NCI-H510A (cell line): ENCODE results near the gene ACCSL.

ENCODE experiments used
- DNase-seq: peaks from one replicate; lab custom pipeline; 2025; lab: John Stamatoyannopoulos, UW

The ACCSL gene

DNA sequence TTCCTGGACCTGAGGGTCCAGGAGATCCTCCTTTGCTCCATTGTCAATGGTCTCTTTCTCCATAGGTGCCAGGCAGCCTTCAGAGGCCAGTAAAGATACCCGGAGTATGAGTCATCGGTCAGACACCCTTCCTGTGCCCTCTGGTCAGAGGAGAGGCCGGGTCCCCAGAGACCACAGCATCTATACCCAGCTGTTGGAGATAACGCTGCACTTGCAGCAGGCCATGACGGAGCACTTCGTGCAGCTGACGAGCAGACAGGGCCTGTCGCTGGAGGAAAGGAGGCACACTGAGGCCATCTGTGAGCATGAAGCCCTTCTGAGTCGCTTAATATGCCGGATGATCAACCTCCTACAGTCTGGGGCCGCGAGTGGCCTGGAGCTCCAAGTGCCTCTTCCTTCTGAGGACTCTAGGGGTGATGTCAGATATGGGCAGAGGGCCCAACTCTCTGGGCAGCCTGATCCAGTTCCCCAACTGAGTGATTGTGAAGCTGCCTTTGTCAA lies at the start of gene ACCSL:
ACCSL (plus strand) TSS at position 51 of the 501 bp plus-strand sequence; CDS start at position 107, 56 bp downstream.
- DNase-seq: no peak

DNA sequence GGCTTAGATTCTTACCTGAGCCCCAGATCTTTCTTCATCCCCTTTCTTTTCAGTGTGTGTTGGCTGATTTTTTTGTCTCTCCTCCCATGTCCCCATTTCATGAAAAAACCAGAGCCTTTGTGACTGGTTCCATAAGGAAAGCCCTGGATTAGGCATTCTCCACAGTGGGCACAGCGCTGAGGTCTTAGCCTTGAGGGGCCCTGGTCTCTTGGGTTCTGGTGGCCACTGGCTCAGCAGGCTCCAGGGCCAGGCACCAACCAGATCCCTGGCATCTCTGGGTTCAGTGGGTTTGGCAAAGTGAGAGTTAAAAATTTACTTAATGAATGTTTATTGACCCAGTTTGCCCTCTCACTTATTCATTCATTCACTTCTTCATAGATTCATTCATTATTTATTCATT lies 49.5 kb upstream of the ACCSL start:
- DNase-seq: no peak

DNA sequence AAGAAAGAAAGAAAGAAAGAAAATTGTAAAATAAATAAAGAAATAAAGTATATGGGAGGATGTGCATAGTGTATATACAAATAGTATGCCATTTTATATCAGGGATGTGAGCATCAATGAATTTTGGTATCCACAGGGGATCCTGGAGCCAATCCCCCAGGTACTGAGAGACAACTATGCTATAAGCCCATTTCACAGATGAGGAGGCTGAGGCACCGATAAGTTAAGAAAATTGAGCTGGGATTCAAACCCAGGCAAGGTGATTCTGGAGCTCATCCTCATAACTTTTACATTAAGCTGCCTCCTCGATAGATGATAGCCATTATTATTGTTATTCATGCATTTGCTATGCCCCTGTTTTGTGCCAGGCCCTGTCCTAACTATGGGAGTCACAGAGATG lies 47.0 kb upstream of the ACCSL start:
- no peak for DNase-seq

DNA sequence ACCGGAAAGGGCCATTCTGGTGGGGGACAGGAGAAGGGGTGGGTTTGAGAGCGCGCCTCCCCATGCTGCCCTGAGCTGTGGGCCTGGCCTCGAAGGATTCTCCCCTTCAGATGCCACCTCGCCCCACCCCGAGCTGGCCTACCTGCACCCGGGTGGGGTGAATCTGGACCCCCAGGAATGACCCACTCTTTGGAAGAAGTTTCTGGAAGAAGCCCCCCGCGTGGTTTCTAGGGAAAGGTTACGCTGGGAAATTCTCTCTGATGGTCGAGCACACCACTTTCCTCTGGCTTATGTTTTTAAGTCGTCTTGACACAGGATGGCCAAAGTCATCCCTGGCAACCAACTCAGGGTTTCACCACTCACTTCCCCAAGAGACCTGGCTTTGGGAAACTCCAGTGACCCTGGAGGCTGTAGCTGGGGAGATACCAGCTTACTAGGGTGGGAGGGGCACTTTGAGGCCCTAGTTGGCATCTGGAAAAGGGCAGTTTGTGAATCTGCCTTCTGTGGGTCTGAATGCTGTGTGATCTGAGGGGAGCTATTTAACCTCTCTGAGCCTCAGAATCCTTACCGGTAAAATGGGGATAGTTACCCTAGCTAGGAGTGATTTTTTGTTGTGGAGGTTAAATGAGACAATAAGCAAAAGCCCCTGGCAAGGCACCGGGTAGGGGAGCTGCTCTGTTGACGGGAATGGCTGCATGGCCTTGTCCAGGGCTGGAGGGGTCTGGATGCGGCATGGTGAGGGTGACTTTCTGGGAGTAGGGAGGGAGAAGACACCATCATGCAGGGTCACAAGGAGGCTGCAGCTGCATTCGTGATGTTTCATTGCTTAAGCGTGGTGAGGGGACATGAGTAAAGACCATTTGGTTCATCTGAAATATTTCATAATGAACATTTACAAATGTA lies 45.3 kb upstream of the ACCSL start:
- DNase-seq: no peak

DNA sequence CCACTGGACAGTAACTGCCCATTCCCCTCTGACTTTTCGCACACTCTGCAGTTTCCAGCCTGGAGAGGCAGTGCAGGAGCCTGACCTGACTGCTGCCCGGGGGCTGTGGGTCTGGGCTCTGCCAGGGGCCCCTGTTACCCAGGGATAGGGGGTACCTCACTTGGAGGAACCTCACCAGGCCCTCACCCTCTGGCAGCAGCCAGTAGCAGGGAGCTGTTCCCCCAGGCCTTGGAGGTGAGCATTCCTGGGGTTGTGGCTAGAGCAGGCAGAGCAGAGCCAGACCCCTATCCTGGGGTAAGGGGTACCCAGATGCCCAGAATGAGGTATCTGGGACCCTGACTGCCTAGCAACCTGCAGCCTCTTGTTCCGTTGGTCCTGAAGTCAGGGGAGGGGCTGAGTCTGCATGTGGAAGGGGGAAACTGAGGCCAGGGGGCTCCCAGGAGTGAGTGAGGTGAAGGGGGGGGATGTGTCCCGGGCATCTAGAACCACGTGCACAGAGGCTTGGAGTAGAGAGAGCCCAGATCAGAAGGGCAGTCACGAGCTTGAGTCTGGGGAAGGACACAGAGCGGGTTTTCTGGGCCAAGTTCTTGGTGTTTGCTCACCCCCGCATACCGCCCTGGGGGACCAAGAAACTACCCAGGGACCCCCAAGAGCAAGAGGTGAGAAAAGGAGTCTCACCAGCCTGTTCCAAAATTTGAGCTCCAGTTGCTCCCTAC lies 43.9 kb upstream of the ACCSL start:
- DNase-seq: no peak

DNA sequence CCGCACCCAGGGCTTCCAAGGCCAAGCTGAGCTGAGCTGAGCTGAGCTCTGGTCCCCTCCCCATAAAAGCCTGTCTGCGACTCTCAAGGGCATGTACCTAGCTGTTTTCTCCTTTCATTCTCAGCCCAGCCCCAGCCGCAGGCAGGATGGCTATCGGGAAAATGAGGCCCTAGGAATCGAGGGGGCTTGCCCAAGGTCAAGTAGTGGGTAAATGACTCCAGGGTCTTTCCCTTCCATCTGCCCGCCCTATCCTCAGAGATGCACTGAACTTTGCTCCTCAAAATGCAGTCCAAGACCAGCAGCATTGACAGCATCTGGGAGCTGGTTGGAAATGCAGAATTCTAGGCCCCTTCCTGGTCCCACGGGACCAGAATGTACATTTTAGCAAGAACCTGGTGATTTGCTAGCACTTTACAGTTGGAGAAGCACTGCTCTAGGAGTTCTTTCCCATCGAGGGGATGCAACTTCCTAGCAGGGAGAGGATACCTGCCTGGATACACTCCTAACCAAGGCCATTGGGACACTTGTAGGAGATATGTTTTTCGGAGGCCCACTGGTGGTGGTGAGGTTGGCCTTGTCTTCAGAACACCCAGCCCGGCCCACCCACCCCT lies 43.2 kb upstream of the ACCSL start:
- no peak for DNase-seq

DNA sequence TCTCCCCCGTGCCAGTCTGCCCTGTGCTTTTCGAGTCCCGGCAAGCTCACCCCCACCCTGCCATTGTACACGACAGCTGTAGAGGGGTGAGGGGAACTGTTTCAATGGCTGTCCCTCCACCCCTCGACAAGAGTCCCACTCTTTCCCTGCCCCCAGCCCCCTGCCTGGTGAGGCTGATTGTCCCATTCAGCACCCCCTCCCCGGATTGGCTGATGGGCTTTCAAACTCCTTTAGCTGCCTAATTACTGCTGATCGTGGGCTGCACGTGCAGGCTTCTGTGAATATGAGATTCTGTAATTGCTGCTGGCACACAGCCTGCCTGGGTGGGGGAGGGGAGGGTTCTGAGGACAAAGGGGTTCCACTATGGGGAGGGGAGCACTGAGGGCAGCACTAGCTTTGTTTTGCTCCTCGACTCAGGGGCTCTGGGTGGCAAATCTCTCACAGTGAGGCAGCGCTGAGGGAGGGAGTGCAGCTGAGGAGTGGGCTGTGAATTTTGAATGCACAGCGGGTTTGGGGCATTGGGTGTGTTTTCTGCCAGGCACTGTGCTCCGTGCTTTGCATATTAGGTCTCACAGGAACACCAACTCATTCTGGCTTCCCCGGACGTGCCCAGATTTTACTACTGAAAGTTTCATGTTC lies 42.6 kb upstream of the ACCSL start:
- DNase-seq: no peak

DNA sequence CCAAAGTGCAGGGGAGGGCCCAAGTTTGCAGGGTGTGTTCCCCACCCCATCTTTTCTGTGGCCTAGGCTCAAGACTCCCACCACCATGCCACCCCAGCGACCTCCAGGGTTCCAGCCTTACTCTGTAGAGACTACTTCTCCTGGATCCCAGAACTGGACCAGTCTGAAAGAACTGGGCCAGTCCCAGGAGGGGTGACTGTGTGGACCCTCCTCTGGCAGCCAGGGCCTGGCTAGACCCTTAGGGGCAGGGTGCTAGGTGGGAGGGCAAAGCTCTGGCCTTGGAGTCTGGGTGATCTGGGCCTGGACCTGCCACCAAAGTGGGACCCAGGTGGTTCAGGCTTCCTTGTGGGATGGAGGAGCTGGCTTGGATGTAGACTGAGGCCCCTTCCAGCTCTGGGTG lies 41.8 kb upstream of the ACCSL start:
- no peak for DNase-seq

DNA sequence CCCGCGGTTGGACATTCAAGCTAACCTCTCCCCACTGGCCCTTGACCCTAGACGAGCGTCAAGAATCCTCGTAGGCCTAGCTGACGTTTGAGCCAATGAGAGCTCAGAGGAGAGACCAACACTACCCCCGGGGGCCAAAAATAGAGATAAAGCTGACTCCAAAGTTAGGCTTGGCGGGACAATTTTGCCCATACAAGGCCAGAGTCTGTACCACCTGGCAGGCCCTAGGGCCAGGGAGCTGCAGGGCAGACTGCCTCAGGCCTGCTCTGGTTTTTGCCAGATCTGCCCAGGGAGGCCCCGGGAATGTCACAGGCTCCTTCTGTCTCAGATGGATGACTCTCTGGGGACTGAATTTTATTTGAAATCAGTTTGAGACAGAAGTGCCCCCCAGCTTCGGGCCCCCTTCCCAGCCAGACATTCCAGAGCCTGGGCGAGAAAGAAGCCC lies 40.8 kb upstream of the ACCSL start:
- DNase-seq: no peak

DNA sequence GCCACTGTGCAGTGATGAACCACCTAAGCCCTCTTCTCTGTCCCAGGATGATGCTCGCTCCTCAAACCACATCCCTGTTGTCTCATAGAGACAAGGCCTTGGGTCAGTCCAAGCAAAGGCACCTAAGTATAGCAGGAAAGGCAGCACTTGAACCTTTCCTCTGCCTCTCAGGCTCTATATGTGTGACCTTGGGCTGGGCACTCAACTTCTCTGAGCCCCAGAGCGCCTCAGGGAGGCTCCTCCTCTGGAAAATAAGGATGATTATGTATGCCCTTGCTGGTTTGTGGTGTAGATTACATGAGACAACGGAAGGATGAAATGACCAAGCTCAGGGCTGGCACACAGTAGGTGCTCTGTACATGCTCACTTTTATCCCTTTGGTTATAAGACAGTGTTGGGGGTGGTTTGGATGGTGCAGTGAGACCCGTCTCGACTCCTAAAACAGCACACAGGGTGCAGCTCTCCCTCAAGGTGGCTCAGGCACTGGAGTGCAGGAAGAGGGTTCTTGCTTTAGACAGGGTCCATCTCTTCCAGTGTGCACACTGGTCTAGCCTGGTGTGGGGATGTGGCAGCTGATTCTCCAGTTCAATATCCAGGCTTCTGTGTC lies 40.2 kb upstream of the ACCSL start:
- DNase-seq: no peak

DNA sequence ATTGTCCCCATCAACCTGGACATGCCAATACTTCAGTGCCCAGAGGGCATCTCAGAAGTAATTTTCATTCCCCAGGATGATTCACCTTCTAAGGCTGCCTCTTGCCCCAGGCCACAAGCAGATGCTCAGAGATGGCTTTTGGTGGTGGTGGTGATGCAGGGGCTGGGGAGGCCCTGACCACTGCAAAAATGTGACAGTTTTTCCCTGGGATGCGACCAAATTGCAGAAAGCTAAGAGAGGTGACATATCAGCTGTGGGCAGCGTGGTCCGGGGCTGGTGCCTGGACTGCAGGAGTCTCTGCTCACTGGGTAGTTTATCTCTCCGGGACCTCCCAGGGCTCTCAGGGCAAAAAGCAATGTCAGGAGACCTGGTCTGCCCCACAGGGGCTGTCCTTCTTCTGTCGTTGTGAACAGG lies 39.7 kb upstream of the ACCSL start:
- no peak for DNase-seq

DNA sequence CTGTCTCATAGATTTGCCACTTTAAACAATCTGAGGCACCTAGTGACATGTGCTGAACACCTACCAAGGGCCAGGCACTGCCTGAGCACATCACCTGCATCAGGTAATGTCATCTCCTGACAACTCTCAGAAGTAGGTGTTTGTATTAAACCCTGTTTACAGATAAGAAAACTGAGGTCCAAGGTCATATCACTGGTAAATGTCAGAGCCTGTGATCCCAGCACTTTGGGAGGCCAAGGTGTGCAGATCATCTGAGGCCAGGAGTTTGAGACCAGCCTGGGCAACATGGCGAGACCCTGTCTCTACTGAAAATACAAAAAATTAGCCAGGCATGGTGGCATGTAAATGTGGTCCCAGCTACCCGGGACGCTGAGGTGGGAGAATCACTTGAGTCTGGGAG lies 39.1 kb upstream of the ACCSL start:
- no peak for DNase-seq

DNA sequence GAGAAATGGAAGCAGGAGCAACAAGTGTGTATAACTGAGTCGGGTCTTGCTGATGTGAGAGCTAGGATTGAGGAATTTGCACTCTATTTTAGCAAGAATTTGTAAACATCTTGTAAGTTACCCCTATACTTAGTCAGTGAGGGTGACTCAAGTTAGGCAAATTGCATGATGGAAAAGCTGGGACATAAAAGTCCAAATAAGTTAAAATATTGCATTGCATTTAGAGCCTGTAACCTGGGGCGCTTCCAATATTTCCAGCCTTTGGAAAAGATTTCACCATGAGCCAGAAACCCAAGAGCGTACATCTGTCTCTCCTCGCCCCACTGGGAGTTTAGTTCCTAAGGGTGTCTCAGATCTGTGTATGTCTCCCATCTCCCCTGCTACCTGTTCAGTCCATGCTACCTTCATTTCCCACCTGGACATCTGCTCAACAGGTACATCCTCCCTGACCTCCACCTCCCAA lies 37.0 kb upstream of the ACCSL start:
- no peak for DNase-seq

DNA sequence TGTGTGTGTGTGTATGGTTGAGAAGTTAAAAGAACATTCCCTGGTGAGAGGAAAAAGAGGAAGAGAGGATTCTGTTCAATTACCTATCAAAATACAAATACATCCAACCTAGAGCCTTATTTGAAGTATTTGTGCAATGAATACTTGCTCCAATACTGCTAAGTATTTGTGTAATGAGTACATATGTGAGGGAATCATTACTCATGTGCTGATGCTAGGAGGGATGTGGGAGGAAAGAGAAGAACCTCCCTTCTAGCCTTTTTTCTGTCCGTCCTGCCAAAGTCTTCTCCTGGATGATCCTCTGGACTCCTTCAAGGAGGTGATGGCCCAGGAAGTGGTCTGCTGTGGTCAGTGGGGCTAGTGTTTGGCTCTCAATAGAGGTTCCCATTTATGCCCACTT lies 36.0 kb upstream of the ACCSL start:
- DNase-seq: no peak

DNA sequence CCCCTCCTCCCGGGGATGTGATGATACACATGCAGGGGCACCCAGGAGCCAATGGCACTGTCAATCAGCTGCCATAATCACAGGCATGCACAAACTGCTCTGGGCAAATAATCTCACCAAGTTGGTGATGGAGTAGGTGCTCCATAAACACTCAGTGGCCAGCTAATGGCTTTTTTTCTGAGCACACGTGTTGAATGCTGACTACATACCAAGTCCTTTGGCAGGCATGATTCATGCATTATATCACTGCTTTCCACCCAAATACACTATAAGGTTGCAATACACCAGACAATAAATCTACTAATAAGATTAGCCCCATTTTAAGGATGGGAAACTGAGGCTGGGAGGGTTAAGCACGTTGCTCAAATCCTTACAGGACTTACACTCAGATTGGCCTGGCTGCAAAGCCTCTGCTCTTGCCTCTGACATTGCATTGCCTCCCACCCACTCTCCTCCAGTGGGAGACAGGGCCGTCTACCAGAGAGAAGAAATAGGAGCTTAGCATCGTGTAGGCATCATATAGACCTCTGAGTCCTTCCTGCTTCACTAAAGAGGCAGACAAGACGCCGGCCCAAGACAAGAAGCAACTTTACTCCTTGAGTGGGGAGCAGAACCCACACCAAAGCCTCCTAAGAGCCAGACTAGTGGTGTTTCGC lies 32.7 kb upstream of the ACCSL start:
- DNase-seq: no peak

DNA sequence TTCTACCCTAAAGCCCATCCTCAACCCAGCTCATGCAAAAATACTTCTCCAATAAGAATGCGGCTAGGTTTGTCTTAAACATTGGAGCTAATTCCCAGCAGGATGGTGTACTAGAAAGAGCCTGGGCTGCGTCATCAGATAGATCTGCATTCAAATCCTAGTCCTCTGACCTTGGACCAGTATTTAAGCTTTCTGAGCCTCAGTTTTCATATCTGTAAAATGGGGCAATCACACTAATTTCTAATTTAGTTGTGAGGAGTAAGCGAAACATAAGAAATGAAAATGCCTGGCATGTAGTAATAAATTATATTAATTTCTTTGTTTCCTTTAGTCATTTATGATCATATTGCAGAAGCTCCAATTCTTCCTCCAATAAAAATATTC lies 32.2 kb upstream of the ACCSL start:
- DNase-seq: no peak

DNA sequence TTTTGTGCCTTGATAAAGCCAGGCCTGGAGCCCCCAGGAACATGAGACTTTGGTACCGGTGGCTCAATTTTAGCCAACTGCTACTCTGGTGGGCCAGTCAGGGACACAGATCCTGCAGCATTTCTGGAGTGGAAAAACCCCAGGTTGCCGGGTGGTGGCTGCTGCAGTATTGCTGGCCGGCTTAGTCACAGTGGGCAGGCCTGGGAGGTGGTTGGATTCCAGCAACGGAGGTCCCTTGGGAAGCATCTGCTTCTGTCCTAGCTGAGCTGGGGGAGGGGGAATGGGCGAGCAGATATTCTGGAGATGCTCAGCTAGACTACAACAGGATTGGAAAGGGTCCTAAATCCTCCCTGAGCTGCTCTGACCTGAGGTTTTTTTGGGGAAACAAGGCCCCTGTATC lies 31.6 kb upstream of the ACCSL start:
- no peak for DNase-seq

DNA sequence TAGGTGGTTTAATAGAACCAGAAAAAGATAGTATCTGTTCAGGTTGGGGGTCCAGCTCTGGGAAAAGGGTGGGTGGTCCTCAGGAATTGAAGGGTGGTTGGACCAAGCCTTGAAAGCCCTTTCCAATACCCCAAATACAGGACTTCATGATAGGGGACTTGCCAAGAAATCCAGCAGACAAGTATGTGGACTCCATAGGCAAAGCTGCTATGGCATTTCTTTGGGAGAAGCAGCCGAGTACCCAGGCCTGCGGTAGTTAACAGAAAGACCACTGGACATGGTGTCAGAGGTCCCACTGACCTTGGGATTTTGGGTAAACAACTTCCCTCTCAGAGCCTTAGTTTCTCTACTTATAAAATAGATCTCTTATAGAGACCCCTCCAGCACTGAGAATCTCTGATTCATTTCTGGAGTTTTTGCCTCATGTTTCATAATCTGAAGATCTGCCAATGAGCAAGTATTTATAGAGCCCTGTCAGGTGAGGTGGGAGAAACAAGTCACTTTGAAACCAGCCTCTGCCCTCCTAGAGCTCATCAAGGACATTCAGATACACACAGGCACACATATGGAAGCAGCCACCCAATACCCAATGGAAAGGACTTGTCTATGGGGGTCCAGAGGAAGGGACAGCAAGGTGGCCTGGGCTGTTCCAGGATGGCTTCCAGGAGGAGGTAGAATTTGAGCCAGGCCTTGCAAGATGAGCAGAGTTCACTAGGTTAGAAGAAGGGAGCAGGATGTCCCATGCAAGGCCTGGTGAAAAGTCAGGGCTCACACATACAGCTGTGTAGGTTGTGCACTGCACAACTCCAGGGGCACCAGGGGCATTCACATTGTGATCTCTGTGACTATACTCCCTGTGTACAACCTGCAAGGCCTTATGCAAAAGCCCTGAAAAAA lies 31.0 kb upstream of the ACCSL start:
- no peak for DNase-seq

DNA sequence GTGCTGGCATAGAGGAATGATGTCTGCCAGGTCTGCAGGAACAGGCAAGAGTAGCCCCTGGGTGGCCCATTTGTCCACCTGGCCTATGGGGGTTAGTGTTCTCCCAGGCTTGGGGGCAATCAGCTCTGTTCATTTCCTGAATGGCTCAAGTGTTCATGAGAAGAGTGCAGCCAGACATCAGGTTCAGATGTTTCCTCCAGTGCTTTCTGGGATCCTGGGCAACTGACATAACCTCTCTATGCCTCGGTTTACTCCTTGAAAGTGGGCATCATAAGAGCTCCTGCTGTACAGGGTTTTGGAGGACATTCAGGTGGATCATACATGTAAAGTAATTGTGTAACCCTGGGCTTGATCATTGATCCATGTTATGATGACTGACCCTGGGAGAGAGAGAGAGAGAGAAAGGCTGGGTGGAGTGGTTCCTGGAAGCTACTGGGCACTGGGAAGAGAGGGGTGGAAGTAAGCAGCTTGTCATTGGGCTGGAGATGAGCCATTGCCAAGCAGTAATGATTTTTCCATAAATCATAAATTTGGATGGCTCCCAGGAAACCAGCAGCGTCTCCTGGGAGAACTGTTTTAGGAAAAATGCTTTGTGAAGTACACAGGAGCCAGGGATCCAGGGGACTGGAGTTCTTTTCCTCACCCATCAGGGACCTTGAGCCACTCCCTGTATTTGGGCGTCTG lies 30.2 kb upstream of the ACCSL start:
- DNase-seq: no peak

DNA sequence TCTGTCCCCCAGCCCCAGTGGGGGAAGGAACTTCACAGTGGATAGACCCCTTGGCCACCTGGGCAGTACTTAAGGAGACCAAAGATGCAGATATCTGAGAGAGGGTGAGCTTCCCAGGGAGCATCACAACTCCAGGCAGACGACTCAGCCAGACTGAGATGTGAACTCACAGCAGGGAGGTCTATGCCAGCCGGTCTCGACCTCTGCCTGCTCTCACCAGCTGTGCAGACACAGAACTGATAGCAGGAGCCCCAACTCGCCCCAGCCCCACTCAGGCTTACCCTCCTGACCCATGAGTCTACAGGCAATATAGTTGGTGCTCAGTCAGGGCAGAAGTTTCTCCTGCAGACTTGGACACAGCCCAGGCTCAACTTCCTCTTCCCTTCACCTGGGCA lies 29.7 kb upstream of the ACCSL start:
- DNase-seq: no peak
